ENCODE measurements around the gene CBL.

CBL gene

GRCh38 chr11:119337581-119338317, 131.6 kb downstream of the CBL start:
- Mint-ChIP-seq H3K4me3 (no peak overlapping the region), H3K4me1 (peaks cover 38 to 62% of the 10 kb centered on the region in 2 donors), H3K36me3 (peaks cover 9 to 32% of the 10 kb centered on the region in 2 donors), H3K27ac (no peak overlapping the region), H3K27me3 (peaks cover 32 to 37% of the 10 kb centered on the region in 2 donors), H3K9me3 (no peaks in the 10 kb centered on the region)
- no peak for DNase-seq
- ATAC-seq (replicated peaks): no peak

GRCh38 chr11:119338318-119338890, 132.3 kb downstream of the CBL start:
- peaks cover 38 to 44% of the 10 kb centered on the region in 2 donors for H3K27me3 Mint-ChIP-seq
- peak in 1 of 2 donors; percentile 31 for ATAC-seq (replicated peaks)
- H3K9me3 Mint-ChIP-seq: no peaks in the 10 kb centered on the region
- DNase-seq: no peak
- no peak overlapping the region for H3K4me3 Mint-ChIP-seq
- H3K27ac Mint-ChIP-seq: peak overlapping the region; percentile 9
- H3K36me3 Mint-ChIP-seq: peaks cover 9 to 32% of the 10 kb centered on the region in 2 donors
- peaks cover 36 to 62% of the 10 kb centered on the region in 2 donors for H3K4me1 Mint-ChIP-seq

- H3K36me3 Mint-ChIP-seq: peaks cover 9 to 32% of the 10 kb centered on the region in 2 donors
- no peak overlapping the region for H3K27ac Mint-ChIP-seq
- H3K27me3 Mint-ChIP-seq: peaks cover 44 to 50% of the 10 kb centered on the region in 2 donors
- DNase-seq: no peak
- peak overlapping the region; percentile 54 to 68 for H3K4me3 Mint-ChIP-seq
- H3K4me1 Mint-ChIP-seq: peaks cover 36 to 62% of the 10 kb centered on the region in 2 donors
- no peak for ATAC-seq (replicated peaks)
- no peaks in the 10 kb centered on the region for H3K9me3 Mint-ChIP-seq
Measured at GRCh38 chr11:119338965-119339588, 132.9 kb downstream of the CBL start.

- Mint-ChIP-seq H3K27me3 (peaks cover 50 to 56% of the 10 kb centered on the region in 2 donors), H3K9me3 (no peaks in the 10 kb centered on the region), H3K4me1 (peaks cover 36 to 61% of the 10 kb centered on the region in 2 donors), H3K27ac (no peak overlapping the region), H3K4me3 (peak overlapping the region; percentile 54 to 68), H3K36me3 (peaks cover 9 to 32% of the 10 kb centered on the region in 2 donors)
- DNase-seq: no peak
- ATAC-seq (replicated peaks): peak; percentile 26 to 40
Measured at GRCh38 chr11:119339589-119340334, 133.6 kb downstream of the CBL start.

GRCh38 chr11:119340335-119341221, 134.4 kb downstream of the CBL start, which contains the start of gene C1QTNF5:
Gene C1QTNF5, minus strand, starts transcription at chr11:119340883. Its CDS starts 486 bp downstream, at chr11:119340397.
- H3K27me3 Mint-ChIP-seq: peaks cover 56 to 63% of the 10 kb centered on the region in 2 donors
- peak within 1 kb of the TSS in 1 of 2 donors; percentile 2 for H3K4me3 Mint-ChIP-seq
- peaks cover 9 to 32% of the 10 kb centered on the region in 2 donors for H3K36me3 Mint-ChIP-seq
- no peaks in the 10 kb centered on the region for H3K9me3 Mint-ChIP-seq
- H3K4me1 Mint-ChIP-seq: peaks cover 28 to 53% of the 10 kb centered on the region in 2 donors
- ATAC-seq (replicated peaks) (peak in 1 of 2 donors; percentile 7), DNase-seq (no peak)
- no peak within 1 kb of the TSS for H3K27ac Mint-ChIP-seq

- no peak overlapping the region for H3K27ac Mint-ChIP-seq
- ATAC-seq (replicated peaks): peak; percentile 14 to 19
Measured at GRCh38 chr11:119341222-119342022, 135.3 kb downstream of the CBL start.

GRCh38 chr11:119342023-119342300, 135.8 kb downstream of the CBL start:
- no peak overlapping the region for H3K4me3 Mint-ChIP-seq
- ATAC-seq (replicated peaks) (no peak), DNase-seq (no peak)

More at GRCh38 chr11:119341222-119342022, 135.3 kb downstream of the CBL start:
- Mint-ChIP-seq H3K4me3 (peak overlapping the region in 1 of 2 donors; percentile 2), H3K36me3 (peaks cover 4 to 26% of the 10 kb centered on the region in 2 donors), H3K9me3 (no peaks in the 10 kb centered on the region), H3K4me1 (peaks cover 21 to 44% of the 10 kb centered on the region in 2 donors), H3K27me3 (peaks cover 65 to 71% of the 10 kb centered on the region in 2 donors)
- DNase-seq: no peak

GRCh38 chr11:119342362-119343130, 136.4 kb downstream of the CBL start:
- no peaks in the 10 kb centered on the region for H3K9me3 Mint-ChIP-seq
- DNase-seq (no peak), ATAC-seq (replicated peaks) (no peak)
- peaks cover 76 to 81% of the 10 kb centered on the region in 2 donors for H3K27me3 Mint-ChIP-seq
- no peak overlapping the region for H3K4me3 Mint-ChIP-seq
- H3K36me3 Mint-ChIP-seq: peaks cover 4 to 15% of the 10 kb centered on the region in 2 donors
- H3K27ac Mint-ChIP-seq: no peak overlapping the region
- H3K4me1 Mint-ChIP-seq: peaks cover 15 to 33% of the 10 kb centered on the region in 2 donors

More at GRCh38 chr11:119342023-119342300, 135.8 kb downstream of the CBL start:
- Mint-ChIP-seq H3K9me3 (no peaks in the 10 kb centered on the region), H3K36me3 (peaks cover 4 to 20% of the 10 kb centered on the region in 2 donors), H3K27me3 (peaks cover 70 to 77% of the 10 kb centered on the region in 2 donors), H3K27ac (no peak overlapping the region), H3K4me1 (peaks cover 17 to 39% of the 10 kb centered on the region in 2 donors)

- Mint-ChIP-seq H3K4me3 (no peak overlapping the region), H3K36me3 (peaks cover 4 to 7% of the 10 kb centered on the region in 2 donors), H3K4me1 (peaks cover 12 to 22% of the 10 kb centered on the region in 2 donors), H3K27ac (no peak overlapping the region), H3K27me3 (peaks cover 71 to 82% of the 10 kb centered on the region in 2 donors), H3K9me3 (no peaks in the 10 kb centered on the region)
- no peak for ATAC-seq (replicated peaks)
- DNase-seq: no peak
Measured at GRCh38 chr11:119343726-119344125, 137.6 kb downstream of the CBL start.

- ATAC-seq (replicated peaks): no peak
- H3K4me3 Mint-ChIP-seq: no peak overlapping the region
- no peak overlapping the region for H3K27ac Mint-ChIP-seq
- H3K4me1 Mint-ChIP-seq: peaks cover 9 to 15% of the 10 kb centered on the region in 2 donors
- no peaks in the 10 kb centered on the region for H3K9me3 Mint-ChIP-seq
- peaks cover 64 to 75% of the 10 kb centered on the region in 2 donors for H3K27me3 Mint-ChIP-seq
- no peak for DNase-seq
- peaks cover 0 to under 1% of the 10 kb centered on the region in 2 donors for H3K36me3 Mint-ChIP-seq
Measured at GRCh38 chr11:119344291-119345010, 138.3 kb downstream of the CBL start.

GRCh38 chr11:119345685-119346084, 139.5 kb downstream of the CBL start:
- peaks cover 62 to 83% of the 10 kb centered on the region in 2 donors for H3K27me3 Mint-ChIP-seq
- no peaks in the 10 kb centered on the region for H3K9me3 Mint-ChIP-seq
- no peak for ATAC-seq (replicated peaks)
- no peak for DNase-seq
- H3K4me1 Mint-ChIP-seq: peaks cover 8 to 12% of the 10 kb centered on the region in 2 donors
- no peaks in the 10 kb centered on the region for H3K36me3 Mint-ChIP-seq
- no peak overlapping the region for H3K4me3 Mint-ChIP-seq
- no peak overlapping the region for H3K27ac Mint-ChIP-seq

Data from stimulated activated naive B cell treated with anti-CD40 and anti-IgM and Interleukin-4, amounts not matched to agents 10 μg/mL and 1 μg/mL and 100 μg/mL, for 72 hours (primary cell).